ENCODE measurements around the gene NMNAT3.

- TF ChIP-seq, protein P1, sequence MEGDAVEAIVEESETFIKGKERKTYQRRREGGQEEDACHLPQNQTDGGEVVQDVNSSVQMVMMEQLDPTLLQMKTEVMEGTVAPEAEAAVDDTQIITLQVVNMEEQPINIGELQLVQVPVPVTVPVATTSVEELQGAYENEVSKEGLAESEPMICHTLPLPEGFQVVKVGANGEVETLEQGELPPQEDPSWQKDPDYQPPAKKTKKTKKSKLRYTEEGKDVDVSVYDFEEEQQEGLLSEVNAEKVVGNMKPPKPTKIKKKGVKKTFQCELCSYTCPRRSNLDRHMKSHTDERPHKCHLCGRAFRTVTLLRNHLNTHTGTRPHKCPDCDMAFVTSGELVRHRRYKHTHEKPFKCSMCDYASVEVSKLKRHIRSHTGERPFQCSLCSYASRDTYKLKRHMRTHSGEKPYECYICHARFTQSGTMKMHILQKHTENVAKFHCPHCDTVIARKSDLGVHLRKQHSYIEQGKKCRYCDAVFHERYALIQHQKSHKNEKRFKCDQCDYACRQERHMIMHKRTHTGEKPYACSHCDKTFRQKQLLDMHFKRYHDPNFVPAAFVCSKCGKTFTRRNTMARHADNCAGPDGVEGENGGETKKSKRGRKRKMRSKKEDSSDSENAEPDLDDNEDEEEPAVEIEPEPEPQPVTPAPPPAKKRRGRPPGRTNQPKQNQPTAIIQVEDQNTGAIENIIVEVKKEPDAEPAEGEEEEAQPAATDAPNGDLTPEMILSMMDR (optimal IDR thresholded peaks at IDR 0.05 in 1 of 3, IDR thresholded peaks at IDR 0.05 in 1 of 3, conservative IDR thresholded peaks at IDR 0.05 in 1 of 3; ENCODE audit: extremely low read depth in 1 of 3, insufficient read depth in 2 of 3, low read length in 3 of 3), result no peak
- TF ChIP-seq EZH2 (IDR thresholded peaks at IDR 0.05; ENCODE audit: low read length), result no peak
Measured at GRCh38 chr3:139620438-139620837, 57.3 kb downstream of the NMNAT3 start.

Measured in keratinocyte (primary cell).